ENCODE measurements around the gene SLC29A1.

DNA sequence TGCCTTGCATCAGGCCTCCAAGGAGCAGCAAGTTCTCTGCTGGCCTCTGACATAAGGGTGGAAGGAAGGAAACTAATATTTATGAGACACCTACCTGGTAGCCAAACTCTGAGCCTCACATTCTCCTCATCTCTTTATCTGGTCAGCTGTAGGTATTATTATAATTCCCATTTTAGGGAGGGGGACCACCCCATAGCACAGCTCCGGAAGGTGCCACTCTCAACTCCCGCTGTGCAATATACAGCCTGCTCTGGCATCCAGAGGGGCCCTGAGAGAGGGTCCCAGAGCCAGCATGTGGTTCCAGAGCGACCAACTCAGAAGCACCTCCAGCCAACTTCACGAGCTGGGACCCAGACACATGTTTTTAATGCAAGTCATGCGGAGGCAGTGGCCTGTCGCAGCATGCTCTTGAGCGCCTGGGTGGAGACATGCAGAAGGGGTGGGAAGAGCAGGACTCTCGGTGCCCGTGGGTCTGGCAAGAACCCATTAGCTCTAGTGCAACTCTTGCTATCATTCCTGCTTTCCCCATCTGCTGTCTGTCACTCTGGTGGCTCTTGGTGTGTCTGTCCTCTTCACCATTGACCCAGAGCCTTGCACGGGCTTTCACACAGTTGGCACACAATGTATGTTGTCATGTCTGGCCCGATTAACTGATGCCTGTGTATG is 21.6 kb upstream of the SLC29A1 start:
- TF ChIP-seq, protein P1, sequence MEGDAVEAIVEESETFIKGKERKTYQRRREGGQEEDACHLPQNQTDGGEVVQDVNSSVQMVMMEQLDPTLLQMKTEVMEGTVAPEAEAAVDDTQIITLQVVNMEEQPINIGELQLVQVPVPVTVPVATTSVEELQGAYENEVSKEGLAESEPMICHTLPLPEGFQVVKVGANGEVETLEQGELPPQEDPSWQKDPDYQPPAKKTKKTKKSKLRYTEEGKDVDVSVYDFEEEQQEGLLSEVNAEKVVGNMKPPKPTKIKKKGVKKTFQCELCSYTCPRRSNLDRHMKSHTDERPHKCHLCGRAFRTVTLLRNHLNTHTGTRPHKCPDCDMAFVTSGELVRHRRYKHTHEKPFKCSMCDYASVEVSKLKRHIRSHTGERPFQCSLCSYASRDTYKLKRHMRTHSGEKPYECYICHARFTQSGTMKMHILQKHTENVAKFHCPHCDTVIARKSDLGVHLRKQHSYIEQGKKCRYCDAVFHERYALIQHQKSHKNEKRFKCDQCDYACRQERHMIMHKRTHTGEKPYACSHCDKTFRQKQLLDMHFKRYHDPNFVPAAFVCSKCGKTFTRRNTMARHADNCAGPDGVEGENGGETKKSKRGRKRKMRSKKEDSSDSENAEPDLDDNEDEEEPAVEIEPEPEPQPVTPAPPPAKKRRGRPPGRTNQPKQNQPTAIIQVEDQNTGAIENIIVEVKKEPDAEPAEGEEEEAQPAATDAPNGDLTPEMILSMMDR (IDR thresholded peaks at IDR 0.05; ENCODE audit: poor library complexity): no peak
- TF ChIP-seq EZH2phosphoT487 (IDR thresholded peaks at IDR 0.05; ENCODE audit: low read depth, severe bottlenecking, unreplicated experiment): no peak
